B cell (primary cell): ENCODE measurements around the gene ANAPC7. TPM values are rescaled to one million over a fixed set of nuclear protein-coding genes. Genes with fewer than 3 reads are reported as not detected.

Source experiments
- ATAC-seq: fragments of 200-7000 bp; cut with Tn5 transposase; one replicate; pipeline ENCODE4 v1.10.0; 2021; ENCODE audit warnings: low read depth, mild to moderate bottlenecking, moderate number of reproducible peaks, moderate library complexity
- CTCF ChIA-PET: fragments of 350-600 bp; sonication (Branson Sonifier 250); formaldehyde crosslinking; loops from one replicate; lab custom pipeline; 2021; ENCODE audit warnings: antibody characterized with exemption, inconsistent platforms; lab: Charles Lee
- POLR2A ChIA-PET: fragments of 350-600 bp; sonication (Branson Sonifier 250); formaldehyde crosslinking; loops from one replicate; lab custom pipeline; 2021; ENCODE audit warnings: antibody characterized with exemption; lab: Charles Lee
- DNase-seq: peaks from one replicate; pipeline ENCODE4 v3.0.0; 2013
- H2AFZ ChIP-seq: 2 replicates; pipeline ENCODE4 v1.6.1; 2012; ENCODE audit warnings: mild to moderate bottlenecking, low read depth, low read length; ENCODE audit not compliant: insufficient read depth, poor library complexity, severe bottlenecking
- H3K27ac ChIP-seq, 2 donors: 1 replicate in 1 of 2; 2 replicates in 1 of 2; pipeline ENCODE4 v1.5.1; 2012 to 2013; ENCODE audit warnings: low read length in 2 of 2, mild to moderate bottlenecking in 2 of 2, moderate library complexity in 1 of 2
- H3K27me3 ChIP-seq, 4 experiments: fragments of 200-600 bp in 1 of 4; sonication (generic) in 1 of 4; replicated peaks in 1 of 4; 1 replicate in 2 of 4; 2 replicates in 2 of 4; pipeline versions ENCODE4 v1.6.1 to v1.7.0; 2013 to 2016; ENCODE audit warnings: low read length in 3 of 4, mild to moderate bottlenecking in 2 of 4, mixed read lengths in 1 of 4, moderate library complexity in 1 of 4; ENCODE audit not compliant: insufficient read depth in 4 of 4, control insufficient read depth in 3 of 4; ENCODE audit errors: control extremely low read depth in 1 of 4
- H3K36me3 ChIP-seq, 2 experiments: replicated peaks in 1 of 2; 1 replicate in 1 of 2; 2 replicates in 1 of 2; pipeline versions ENCODE4 v1.6.1 to v1.7.1; 2013; ENCODE audit warnings: low read length in 1 of 2; ENCODE audit not compliant: insufficient read depth in 2 of 2, control insufficient read depth in 1 of 2; ENCODE audit errors: control extremely low read depth in 1 of 2, extremely low read depth in 1 of 2
- H3K4me1 ChIP-seq, 2 donors: fragments of 200-600 bp in 1 of 2; sonication (generic) in 1 of 2; 1 replicate in 1 of 2; 2 replicates in 1 of 2; pipeline versions ENCODE4 v1.5.1 to v1.6.1; 2013 to 2017; ENCODE audit warnings: low read length in 2 of 2; ENCODE audit not compliant: control insufficient read depth in 2 of 2, insufficient read depth in 2 of 2
- H3K4me2 ChIP-seq: replicated peaks from 2 replicates; pipeline ENCODE3; 2012; ENCODE audit warnings: mild to moderate bottlenecking, low read depth, low read length; ENCODE audit not compliant: poor library complexity, severe bottlenecking
- H3K4me3 ChIP-seq, 5 experiments: fragments of 200-600 bp in 1 of 5; sonication (generic) in 1 of 5; 1 replicate in 3 of 5; 2 replicates in 2 of 5; pipeline versions ENCODE4 v1.5.1 to v1.7.0; 2011 to 2016; ENCODE audit warnings: low read length in 4 of 5, mild to moderate bottlenecking in 4 of 5, low read depth in 2 of 5, control low read depth in 1 of 5, moderate library complexity in 1 of 5; ENCODE audit not compliant: insufficient read depth in 1 of 5; ENCODE audit errors: control extremely low read depth in 1 of 5, extremely low read depth in 1 of 5
- H3K79me2 ChIP-seq: fragments of 200-600 bp; sonication (generic); one replicate; pipeline ENCODE4 v1.6.0; 2016; ENCODE audit warnings: low read length; ENCODE audit not compliant: control insufficient read depth, insufficient read depth
- H3K9ac ChIP-seq: fragments of 200-600 bp; sonication (generic); 2 replicates; pipeline ENCODE4 v1.6.1; 2017; ENCODE audit warnings: mild to moderate bottlenecking, low read length, moderate library complexity
- H3K9me3 ChIP-seq, 3 donors: one replicate each; pipeline versions ENCODE4 v1.6.1 to v1.7.1; 2013; ENCODE audit warnings: low read length in 2 of 3; ENCODE audit not compliant: control insufficient read depth in 2 of 3, insufficient read depth in 1 of 3; ENCODE audit errors: control extremely low read depth in 1 of 3
- H4K20me1 ChIP-seq: 2 replicates; pipeline ENCODE4 v1.6.0; 2012; ENCODE audit warnings: mild to moderate bottlenecking, low read length; ENCODE audit not compliant: insufficient read depth, control insufficient read depth, poor library complexity, severe bottlenecking
- H3K27ac Mint-ChIP-seq: one replicate; pipeline ENCODE4 v1.8.0; 2021; ENCODE audit warnings: mixed read lengths
- H3K27me3 Mint-ChIP-seq: one replicate; pipeline ENCODE4 v1.8.0; 2021; ENCODE audit warnings: mixed read lengths
- H3K4me1 Mint-ChIP-seq: one replicate; pipeline ENCODE4 v1.8.0; 2021; ENCODE audit warnings: mixed read lengths
- H3K4me3 Mint-ChIP-seq: one replicate; pipeline ENCODE4 v1.8.0; 2021; ENCODE audit warnings: mixed read lengths
- H3K9me3 Mint-ChIP-seq: one replicate; pipeline ENCODE4 v1.8.0; 2022; ENCODE audit warnings: mixed read lengths; ENCODE audit not compliant: insufficient read depth
- EZH2 ChIP-seq: IDR thresholded peaks from 2 replicates; pipeline ENCODE4 v1.6.1; 2012; ENCODE audit warnings: borderline replicate concordance, low read depth, mild to moderate bottlenecking, moderate library complexity, low read length; ENCODE audit not compliant: insufficient read depth, poor library complexity, severe bottlenecking
- WGBS: methylation state at CpG from one replicate; pipeline ENCODE4 v1.1.5; 2013; ENCODE audit warnings: missing lambda C conversion rate; ENCODE audit not compliant: insufficient coverage; 5-methylcytosine and 5-hydroxymethylcytosine counted together
- intact Hi-C: fragments of 100-400 bp; cut with micrococcal nuclease; formaldehyde crosslinking; loops from one replicate; pipeline ENCODE4 v1.10.0; 2022
- polyA plus RNA-seq: library from polyadenylated mRNA; depleted of rRNA; stranded (reverse); fragments of >200 nt; gene quantifications from 2 replicates; pipeline ENCODE4 v1.2.3, GENCODE V29; 2012
- total RNA-seq, 2 donors: library from RNA; stranded (reverse); fragments of 120-200 nt in 1 of 2; gene quantifications; 1 replicate in 1 of 2; 2 replicates in 1 of 2; pipeline versions ENCODE4 v1.2.3 to v1.2.4, GENCODE V29; 2013 to 2022
- TF ChIP-seq, protein P1 (sequence below): fragments of 200-600 bp; IDR thresholded peaks from one replicate; pipeline ENCODE4 v1.8.0; 2022; ENCODE audit warnings: antibody characterized with exemption, mild to moderate bottlenecking

ANAPC7 gene
- total and polyA plus RNA-seq, 2 donors (not counting 1 experiment from before 2014, with no cell fraction given): 56.9 to 68.4 TPM

- ATAC-seq: peak; percentile 89
- Histone ChIP-seq H2AFZ (peak within 1 kb of the TSS; percentile 90), H3K4me3 (peak within 1 kb of the TSS; percentile 78 to 96 (median 96))
Measured at GRCh38 chr12:110449799-110450497, 46.4 kb upstream of the ANAPC7 start, which contains the start of gene ARPC3. TSS of gene ARPC3 (minus strand) at chr12:110450337. CDS start at chr12:110450260, 77 bp downstream.

More at GRCh38 chr12:110449799-110450497, 46.4 kb upstream of the ANAPC7 start, which contains the start of gene ARPC3:
- Mint-ChIP-seq H3K27ac (peak within 1 kb of the TSS; percentile 100), H3K9me3 (no peaks in the 10 kb centered on the region), H3K4me3 (peak within 1 kb of the TSS; percentile 98), H3K4me1 (peaks cover 42% of the 10 kb centered on the region), H3K27me3 (no peaks in the 10 kb centered on the region)
- no peaks in the 10 kb centered on the region for H3K9me3 ChIP-seq
- CTCF ChIA-PET: interaction anchor here (0.6 to 15.2 kb wide), 56 partner anchors 9 to 439 kb away, joined by 3 to 329 read pairs (median 5); partner anchors contain the start of genes FAM216A, GPN3, RAD9B and TCTN1
- peak within 1 kb of the TSS; percentile 77 for H3K4me2 ChIP-seq
- DNase-seq: peak; percentile 97
- no peak for TF ChIP-seq EZH2
- TF ChIP-seq, protein P1, sequence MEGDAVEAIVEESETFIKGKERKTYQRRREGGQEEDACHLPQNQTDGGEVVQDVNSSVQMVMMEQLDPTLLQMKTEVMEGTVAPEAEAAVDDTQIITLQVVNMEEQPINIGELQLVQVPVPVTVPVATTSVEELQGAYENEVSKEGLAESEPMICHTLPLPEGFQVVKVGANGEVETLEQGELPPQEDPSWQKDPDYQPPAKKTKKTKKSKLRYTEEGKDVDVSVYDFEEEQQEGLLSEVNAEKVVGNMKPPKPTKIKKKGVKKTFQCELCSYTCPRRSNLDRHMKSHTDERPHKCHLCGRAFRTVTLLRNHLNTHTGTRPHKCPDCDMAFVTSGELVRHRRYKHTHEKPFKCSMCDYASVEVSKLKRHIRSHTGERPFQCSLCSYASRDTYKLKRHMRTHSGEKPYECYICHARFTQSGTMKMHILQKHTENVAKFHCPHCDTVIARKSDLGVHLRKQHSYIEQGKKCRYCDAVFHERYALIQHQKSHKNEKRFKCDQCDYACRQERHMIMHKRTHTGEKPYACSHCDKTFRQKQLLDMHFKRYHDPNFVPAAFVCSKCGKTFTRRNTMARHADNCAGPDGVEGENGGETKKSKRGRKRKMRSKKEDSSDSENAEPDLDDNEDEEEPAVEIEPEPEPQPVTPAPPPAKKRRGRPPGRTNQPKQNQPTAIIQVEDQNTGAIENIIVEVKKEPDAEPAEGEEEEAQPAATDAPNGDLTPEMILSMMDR: peak; percentile 84
- intact Hi-C loops: loop anchor here (1.0 to 5.0 kb wide), 8 partner anchors 18 to 376 kb away; partner anchors contain the start of genes FAM216A, GPN3, PPTC7 and RAD9B
- under 1% methylated on average over 45 of the region's 51 CpGs for WGBS
- H3K36me3 ChIP-seq: peaks cover 4 to 41% of the 10 kb centered on the region in 2 experiments
- H3K9ac ChIP-seq: peak within 1 kb of the TSS; percentile 99
- no peaks in the 10 kb centered on the region for H3K27me3 ChIP-seq
- peaks cover 36 to 50% of the 10 kb centered on the region in 2 donors for H3K4me1 ChIP-seq
- H4K20me1 ChIP-seq: peaks cover 47% of the 10 kb centered on the region
- H3K79me2 ChIP-seq: peaks cover 64% of the 10 kb centered on the region
- H3K27ac ChIP-seq: peak within 1 kb of the TSS; percentile 96 to 98
- POLR2A ChIA-PET: interaction anchor here (0.6 to 2.9 kb wide), 28 partner anchors 9 to 1160 kb away, joined by 3 to 45 read pairs (median 4); partner anchors contain the start of genes FAM216A, GPN3, RAD9B and TCTN1
